ENCODE measurements around the gene HRAS.

HRAS gene

GRCh38 chr11:567629-568292 is 32.4 kb upstream of the HRAS start:
- no peak for DNase-seq (ENCODE audit: low read depth, low spot score)

GRCh38 chr11:567011-567628 is 31.7 kb upstream of the HRAS start:
- no peak for DNase-seq (ENCODE audit: low read depth, low spot score)

GRCh38 chr11:565921-566509 is 30.6 kb upstream of the HRAS start:
- DNase-seq (ENCODE audit: low read depth, low spot score) = peak; percentile 92

GRCh38 chr11:563812-564578 is 28.6 kb upstream of the HRAS start:
- DNase-seq (ENCODE audit: low read depth, low spot score) = peak; percentile 85

GRCh38 chr11:563066-563811 is 27.9 kb upstream of the HRAS start:
- DNase-seq (ENCODE audit: low read depth, low spot score) = no peak

GRCh38 chr11:562046-562645 is 26.8 kb upstream of the HRAS start:
- no peak for DNase-seq (ENCODE audit: low read depth, low spot score)

- no peak for DNase-seq (ENCODE audit: low read depth, low spot score)
Measured at GRCh38 chr11:561148-562003, 26.0 kb upstream of the HRAS start.

- peak; percentile 87 for DNase-seq (ENCODE audit: low read depth, low spot score)
Measured at GRCh38 chr11:560305-561147, 25.1 kb upstream of the HRAS start, which contains the start of the genes LMNTD2 and RASSF7. TSS of gene LMNTD2 (minus strand) at chr11:560738. CDS start at chr11:560716, 22 bp downstream. TSS of gene RASSF7 (plus strand) at chr11:560970. CDS start at chr11:561769, 799 bp downstream.

- peak; percentile 75 for DNase-seq (ENCODE audit: low read depth, low spot score)
Measured at GRCh38 chr11:559712-560304, 24.4 kb upstream of the HRAS start.

- DNase-seq (ENCODE audit: low read depth, low spot score) = no peak
Measured at GRCh38 chr11:559020-559620, 23.7 kb upstream of the HRAS start.

GRCh38 chr11:558503-558902 is 23.1 kb upstream of the HRAS start:
- no peak for DNase-seq (ENCODE audit: low read depth, low spot score)

- DNase-seq (ENCODE audit: low read depth, low spot score) = no peak
Measured at GRCh38 chr11:557328-558132, 22.2 kb upstream of the HRAS start.

GRCh38 chr11:556662-557256 is 21.4 kb upstream of the HRAS start:
- no peak for DNase-seq (ENCODE audit: low read depth, low spot score)

GRCh38 chr11:555780-556661 is 20.6 kb upstream of the HRAS start:
- DNase-seq (ENCODE audit: low read depth, low spot score) = no peak

- DNase-seq (ENCODE audit: low read depth, low spot score) = no peak
Measured at GRCh38 chr11:555227-555779, 19.9 kb upstream of the HRAS start.

All from ELF-1 (cell line).